Activated CD8-positive, alpha-beta T cell treated with anti-CD3 and anti-CD28 coated beads, Interleukin-2, amount 10 ng/mL, durations not matched to agents 7 days and 5 days (primary cell): ENCODE results near the gene ADPRS. TPM values are rescaled to one million over a fixed set of nuclear protein-coding genes. Genes with fewer than 3 reads are reported as not detected.

Experiments used
- ATAC-seq: fragments of 150-1000 bp; cut with Tn5 transposase; one replicate; pipeline ENCODE4 v1.10.0; 2021; ENCODE audit warnings: moderate library complexity
- CTCF ChIA-PET: fragments of 350-600 bp; sonication (Branson Sonifier 250); formaldehyde crosslinking; loops from one replicate; lab custom pipeline; 2021; ENCODE audit warnings: antibody characterized with exemption; lab: Charles Lee
- POLR2A ChIA-PET: fragments of 350-600 bp; sonication (Branson Sonifier 250); formaldehyde crosslinking; loops from one replicate; lab custom pipeline; 2021; ENCODE audit warnings: antibody characterized with exemption; lab: Charles Lee
- DNase-seq: peaks from one replicate; pipeline ENCODE4 v3.0.0-alpha.2; 2020
- H3K27ac Mint-ChIP-seq: one replicate; pipeline ENCODE4 v1.8.0; 2021; ENCODE audit warnings: mild to moderate bottlenecking, mixed read lengths
- H3K27me3 Mint-ChIP-seq: one replicate; pipeline ENCODE4 v1.8.0; 2021; ENCODE audit warnings: low read depth, mixed read lengths
- H3K36me3 Mint-ChIP-seq: one replicate; pipeline ENCODE4 v1.8.0; 2021; ENCODE audit warnings: low read depth, mixed read lengths
- H3K4me1 Mint-ChIP-seq: one replicate; pipeline ENCODE4 v1.8.0; 2021; ENCODE audit warnings: low read depth, mixed read lengths
- H3K4me3 Mint-ChIP-seq: one replicate; pipeline ENCODE4 v1.8.0; 2021; ENCODE audit warnings: mild to moderate bottlenecking, mixed read lengths
- H3K9me3 Mint-ChIP-seq: one replicate; pipeline ENCODE4 v1.8.0; 2022; ENCODE audit warnings: mixed read lengths; ENCODE audit not compliant: insufficient read depth
- total RNA-seq, 2 experiments: library from RNA; stranded (reverse); gene quantifications; one replicate each; pipeline ENCODE4 v1.2.3, GENCODE V29; 2021

ADPRS gene
- total RNA-seq, 2 experiments from 2014 or later, result 36.0 to 36.7 TPM

- DNase-seq, result no peak
- peaks cover 39% of the 10 kb centered on the region for H3K27me3 Mint-ChIP-seq
- H3K36me3 Mint-ChIP-seq, result no peaks in the 10 kb centered on the region
- ChIA-PET CTCF (no interaction called here), POLR2A (no interaction called here)
- H3K4me3 Mint-ChIP-seq, result peak within 1 kb of the TSS; percentile 50
- H3K9me3 Mint-ChIP-seq, result no peaks in the 10 kb centered on the region
- no peak within 1 kb of the TSS for H3K27ac Mint-ChIP-seq
- ATAC-seq, result peak; percentile 75
- peaks cover 20% of the 10 kb centered on the region for H3K4me1 Mint-ChIP-seq
Observed at GRCh38 chr1:36125129-36125991, 36.7 kb downstream of the ADPRS start, which contains the start of gene COL8A2. Gene COL8A2, minus strand, starts transcription at chr1:36125222. Its CDS starts 24,980 bp downstream, at chr1:36100242.

DNA sequence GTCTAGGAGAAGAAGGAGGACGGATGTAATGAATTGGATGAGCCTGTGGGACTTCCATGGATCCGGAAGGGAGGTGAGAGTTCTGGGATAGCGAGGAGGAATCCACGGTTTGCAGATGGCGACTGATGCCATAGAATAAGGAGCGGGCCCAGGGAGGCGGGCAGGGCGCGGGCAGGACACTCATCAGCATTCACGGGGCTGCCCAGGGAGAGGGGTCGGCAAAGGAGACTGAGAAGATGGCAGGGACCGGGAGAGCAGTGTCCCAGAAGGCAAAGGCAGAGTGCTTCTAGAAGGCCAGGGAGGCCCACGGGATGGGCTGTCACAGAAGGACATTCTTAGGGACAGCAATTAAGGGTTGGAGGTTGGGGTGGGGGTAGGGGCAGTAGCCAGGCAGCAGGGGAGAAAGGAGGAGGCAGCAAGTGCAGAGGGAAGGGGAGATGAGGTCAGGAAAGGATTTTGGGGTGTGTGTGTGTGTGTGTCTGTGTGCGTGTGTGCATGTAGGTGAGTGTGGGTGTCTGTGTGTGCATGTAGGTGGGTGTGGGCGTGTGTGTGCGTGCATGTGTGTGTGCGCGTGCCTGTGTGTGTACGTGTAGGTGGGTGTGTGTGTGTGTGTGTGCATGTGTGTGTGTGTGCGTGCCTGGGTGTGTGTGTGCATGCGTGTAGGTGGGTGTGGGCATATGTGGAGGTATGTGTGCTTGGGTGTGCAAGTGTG is 37.5 kb downstream of the ADPRS start:
- no peaks in the 10 kb centered on the region for H3K9me3 Mint-ChIP-seq
- no peak overlapping the region for H3K27ac Mint-ChIP-seq
- no peaks in the 10 kb centered on the region for H3K36me3 Mint-ChIP-seq
- H3K27me3 Mint-ChIP-seq, result peaks cover 39% of the 10 kb centered on the region
- ChIA-PET CTCF (no interaction called here), POLR2A (no interaction called here)
- DNase-seq (no peak), ATAC-seq (no peak)
- no peak overlapping the region for H3K4me3 Mint-ChIP-seq
- H3K4me1 Mint-ChIP-seq, result peaks cover 20% of the 10 kb centered on the region

- Mint-ChIP-seq H3K27me3 (peaks cover 37% of the 10 kb centered on the region), H3K36me3 (no peaks in the 10 kb centered on the region), H3K4me1 (peaks cover 20% of the 10 kb centered on the region), H3K27ac (no peak overlapping the region), H3K9me3 (no peaks in the 10 kb centered on the region), H3K4me3 (no peak overlapping the region)
- DNase-seq (no peak), ATAC-seq (no peak)
- POLR2A ChIA-PET, result no interaction called here
- CTCF ChIA-PET, result interaction anchor here (0.8 to 2.3 kb wide), 2 partner anchors 11 to 158 kb away, joined by 3 to 8 read pairs; no protein-coding TSS in a partner anchor
Observed at GRCh38 chr1:36126797-36127500, 38.3 kb downstream of the ADPRS start.

DNA sequence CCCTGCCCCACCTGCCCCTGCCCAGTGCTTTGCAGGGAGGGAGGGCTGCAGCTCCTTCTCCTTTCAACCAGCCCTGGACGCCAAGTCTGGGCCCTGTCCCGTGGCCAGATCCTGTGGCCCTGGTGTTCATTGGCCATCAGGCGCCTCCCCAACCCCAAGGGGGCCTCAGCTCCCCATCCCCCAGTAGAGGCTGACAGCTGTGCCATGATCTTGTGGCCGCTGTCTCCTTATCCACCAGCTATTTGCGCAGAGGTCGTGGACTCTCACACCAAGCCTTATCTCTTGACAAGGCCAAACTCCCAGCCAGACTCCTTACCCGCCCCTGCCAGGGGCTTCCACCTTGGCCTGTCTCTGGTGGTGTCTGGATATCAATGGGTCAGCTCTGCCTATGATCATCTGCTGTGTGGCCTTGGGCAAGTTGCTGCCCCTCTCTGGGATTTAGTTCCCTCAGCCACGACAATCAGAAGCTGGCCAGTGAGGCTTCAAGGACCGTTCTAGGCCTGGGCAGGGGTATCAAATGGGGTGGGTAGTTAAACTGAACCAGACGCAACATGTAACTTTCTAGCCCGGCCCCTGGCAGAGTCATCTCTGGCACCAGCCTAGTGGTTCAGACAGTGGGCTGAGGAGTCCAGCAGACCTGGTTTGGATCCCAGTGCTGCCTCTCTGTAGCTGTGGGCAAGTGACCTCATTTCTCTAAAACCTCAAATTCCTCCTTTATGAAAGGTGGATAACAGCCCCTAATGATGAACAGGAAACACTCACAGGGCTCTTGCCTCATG is 39.6 kb downstream of the ADPRS start:
- Mint-ChIP-seq H3K9me3 (no peaks in the 10 kb centered on the region), H3K36me3 (no peaks in the 10 kb centered on the region), H3K27me3 (peaks cover 24% of the 10 kb centered on the region), H3K4me3 (no peak overlapping the region), H3K4me1 (peaks cover 16% of the 10 kb centered on the region), H3K27ac (no peak overlapping the region)
- ATAC-seq (no peak), DNase-seq (no peak)
- POLR2A ChIA-PET, result no interaction called here
- CTCF ChIA-PET, result interaction anchor here (0.8 to 12.9 kb wide), 5 partner anchors 10 to 157 kb away, joined by 3 to 349 read pairs (median 4); partner anchors contain the start of gene TRAPPC3

- ChIA-PET CTCF (interaction anchor here (1.2 to 12.9 kb wide), 4 partner anchors 21 to 157 kb away, joined by 3 to 349 read pairs (median 6); partner anchors contain the start of gene TRAPPC3), POLR2A (no interaction called here)
- no peak overlapping the region for H3K27ac Mint-ChIP-seq
Observed at GRCh38 chr1:36128905-36129206, 40.2 kb downstream of the ADPRS start.

DNA sequence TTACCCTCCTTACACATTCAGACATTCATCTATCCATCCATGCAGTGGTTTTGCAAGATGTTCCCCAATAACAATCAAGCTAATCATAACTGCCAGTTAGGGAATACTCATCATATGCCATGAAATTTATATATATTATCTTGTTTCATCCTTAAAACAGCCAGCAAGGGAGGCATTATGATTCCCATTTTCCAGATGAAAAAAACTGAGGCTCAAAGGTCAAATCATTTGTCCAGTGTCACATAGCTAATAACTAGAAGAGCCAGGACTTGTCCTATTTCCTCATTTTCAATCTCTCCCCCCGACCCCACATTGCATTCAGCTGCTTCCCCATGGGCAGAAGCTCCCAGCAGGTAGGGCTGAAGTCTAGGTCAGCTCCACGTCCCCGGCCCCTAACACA is 43.3 kb downstream of the ADPRS start:
- Mint-ChIP-seq H3K4me3 (no peak overlapping the region), H3K27me3 (no peaks in the 10 kb centered on the region), H3K36me3 (peaks cover 6% of the 10 kb centered on the region), H3K27ac (no peak overlapping the region), H3K4me1 (peaks cover 9% of the 10 kb centered on the region), H3K9me3 (no peaks in the 10 kb centered on the region)
- ChIA-PET CTCF (interaction anchor here (0.8 to 12.9 kb wide), 4 partner anchors 10 to 57 kb away, joined by 3 to 349 read pairs (median 5); partner anchors contain the start of gene TRAPPC3), POLR2A (interaction anchor here (0.9 to 1.0 kb wide), 2 partner anchors 23 to 91 kb away, joined by 3 read pairs; no protein-coding TSS in a partner anchor)
- ATAC-seq (no peak), DNase-seq (no peak)

More at GRCh38 chr1:36128905-36129206, 40.2 kb downstream of the ADPRS start:
- ATAC-seq, result no peak
- Mint-ChIP-seq H3K4me3 (no peak overlapping the region), H3K27me3 (peaks cover 19% of the 10 kb centered on the region), H3K9me3 (no peaks in the 10 kb centered on the region), H3K36me3 (no peaks in the 10 kb centered on the region), H3K4me1 (peaks cover 10% of the 10 kb centered on the region)
- no peak for DNase-seq

DNA sequence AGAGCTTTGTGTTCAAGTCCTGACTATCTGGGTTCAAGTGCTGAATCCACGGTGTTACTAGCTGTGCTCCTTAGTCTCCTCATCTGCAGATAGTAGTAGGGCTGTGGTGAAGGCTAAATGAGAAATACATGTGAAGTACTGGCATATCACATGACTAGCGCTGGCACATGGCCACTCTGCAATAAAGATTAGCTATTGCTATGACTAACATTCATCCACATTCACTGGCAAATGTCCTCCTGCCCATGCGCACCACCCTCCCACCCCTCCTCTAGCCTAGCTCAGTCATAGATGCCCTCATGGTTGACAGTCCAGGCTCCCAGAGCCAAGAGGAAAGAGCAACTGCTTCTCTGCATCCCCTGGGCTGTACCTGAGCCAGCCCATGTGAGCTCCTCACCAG is 44.8 kb downstream of the ADPRS start:
- peaks cover 10% of the 10 kb centered on the region for H3K36me3 Mint-ChIP-seq
- no peak for DNase-seq
- H3K4me3 Mint-ChIP-seq, result no peak overlapping the region
- H3K27me3 Mint-ChIP-seq, result no peaks in the 10 kb centered on the region
- POLR2A ChIA-PET, result interaction anchor here (0.6 kb wide), 1 partner anchor 44 kb away, joined by 3 read pairs; no protein-coding TSS in a partner anchor
- ATAC-seq, result no peak
- H3K4me1 Mint-ChIP-seq, result peaks cover 9% of the 10 kb centered on the region
- no peaks in the 10 kb centered on the region for H3K9me3 Mint-ChIP-seq
- no peak overlapping the region for H3K27ac Mint-ChIP-seq
- CTCF ChIA-PET, result interaction anchor here (0.8 to 12.9 kb wide), 10 partner anchors 10 to 152 kb away, joined by 3 to 349 read pairs (median 12); partner anchors contain the start of gene TRAPPC3

DNA sequence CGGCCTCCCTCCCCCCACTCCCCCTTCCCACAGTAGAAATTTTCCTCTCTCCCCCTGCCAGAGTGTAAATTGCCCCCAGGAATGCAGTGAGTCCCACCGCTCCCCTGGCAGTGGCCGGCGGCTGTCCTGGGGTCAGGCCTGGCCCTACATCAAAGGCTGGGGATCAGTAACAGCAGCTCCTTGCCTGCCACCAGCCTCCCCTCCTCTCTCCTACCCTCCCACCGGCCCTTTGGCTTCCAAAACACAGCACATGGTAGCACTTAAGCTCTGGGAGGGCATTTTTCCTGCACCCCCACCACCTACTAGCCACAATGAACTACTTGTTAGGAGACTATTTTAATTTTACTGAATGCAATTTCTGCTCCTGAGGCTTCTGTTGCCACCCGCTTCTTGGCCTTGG is 45.3 kb downstream of the ADPRS start:
- ATAC-seq (no peak), DNase-seq (no peak)
- CTCF ChIA-PET, result interaction anchor here (1.1 to 12.9 kb wide), 14 partner anchors 10 to 152 kb away, joined by 3 to 349 read pairs (median 6); partner anchors contain the start of gene TRAPPC3
- no peaks in the 10 kb centered on the region for H3K9me3 Mint-ChIP-seq
- H3K4me3 Mint-ChIP-seq, result no peak overlapping the region
- POLR2A ChIA-PET, result interaction anchor here (0.6 kb wide), 1 partner anchor 43 kb away, joined by 3 read pairs; no protein-coding TSS in a partner anchor
- H3K36me3 Mint-ChIP-seq, result peaks cover 12% of the 10 kb centered on the region
- no peaks in the 10 kb centered on the region for H3K27me3 Mint-ChIP-seq
- H3K4me1 Mint-ChIP-seq, result peaks cover 9% of the 10 kb centered on the region
- peak overlapping the region; percentile 9 for H3K27ac Mint-ChIP-seq

DNA sequence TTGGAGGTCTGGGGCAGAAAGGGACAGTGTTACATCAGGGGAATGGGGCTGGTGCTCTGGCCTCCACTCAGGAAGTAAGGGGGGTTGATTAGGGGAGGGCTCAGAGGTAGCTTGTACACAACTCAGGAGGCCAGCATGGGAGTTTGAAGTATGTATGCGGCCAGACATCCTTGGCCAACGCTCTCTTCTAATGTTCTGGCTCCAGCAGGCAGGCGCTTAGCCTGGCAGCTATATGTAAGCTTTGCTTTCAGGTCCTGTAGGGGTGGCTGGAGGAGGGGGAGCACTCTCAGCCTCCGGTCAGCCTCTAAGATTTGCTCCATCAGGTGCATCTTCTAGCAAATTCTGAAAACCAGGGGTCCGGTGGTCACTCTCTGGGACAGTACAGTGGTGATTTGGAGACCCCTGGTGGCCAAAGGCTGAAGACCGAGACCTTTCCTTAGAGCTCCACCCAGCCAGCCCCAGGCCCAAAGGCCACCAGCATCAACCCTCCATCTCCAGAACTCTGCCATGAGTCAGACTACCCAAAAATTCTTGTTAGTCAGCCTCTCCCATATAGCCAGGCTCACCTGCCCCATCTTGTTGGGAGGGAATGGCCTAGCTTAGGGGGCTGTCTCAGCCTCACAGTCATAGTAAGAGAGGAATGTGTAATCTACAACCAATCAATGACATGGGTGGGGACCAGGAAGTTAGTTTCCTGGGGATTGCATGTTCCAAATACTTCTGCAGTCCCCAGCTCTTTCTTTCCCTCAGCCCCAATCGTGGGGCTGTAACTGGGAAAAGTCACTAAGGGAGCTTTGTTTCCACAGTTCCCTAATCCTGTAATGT is 46.0 kb downstream of the ADPRS start:
- H3K27me3 Mint-ChIP-seq, result no peaks in the 10 kb centered on the region
- ChIA-PET POLR2A (interaction anchor here (0.5 to 1.1 kb wide), 7 partner anchors 14 to 178 kb away, joined by 3 to 5 read pairs (median 3); partner anchors contain the start of gene TRAPPC3), CTCF (interaction anchor here (0.6 to 12.9 kb wide), 35 partner anchors 9 to 254 kb away, joined by 3 to 349 read pairs (median 3); partner anchors contain the start of genes ADPRS, SH3D21, TEKT2 and TRAPPC3)
- H3K4me1 Mint-ChIP-seq, result peaks cover 9% of the 10 kb centered on the region
- H3K4me3 Mint-ChIP-seq, result no peak overlapping the region
- peak; percentile 66 for DNase-seq
- H3K36me3 Mint-ChIP-seq, result peaks cover 16% of the 10 kb centered on the region
- ATAC-seq, result peak; percentile 78
- peak overlapping the region; percentile 9 for H3K27ac Mint-ChIP-seq
- H3K9me3 Mint-ChIP-seq, result no peaks in the 10 kb centered on the region

- ChIA-PET POLR2A (interaction anchor here (0.5 to 1.1 kb wide), 6 partner anchors 14 to 178 kb away, joined by 3 to 5 read pairs (median 3); partner anchors contain the start of gene TRAPPC3), CTCF (interaction anchor here (0.6 to 12.9 kb wide), 30 partner anchors 9 to 255 kb away, joined by 3 to 349 read pairs (median 3); partner anchors contain the start of genes ADPRS, SH3D21, TEKT2 and TRAPPC3)
- H3K36me3 Mint-ChIP-seq, result peaks cover 19% of the 10 kb centered on the region
- H3K27ac Mint-ChIP-seq, result no peak overlapping the region
- no peaks in the 10 kb centered on the region for H3K27me3 Mint-ChIP-seq
- H3K9me3 Mint-ChIP-seq, result no peaks in the 10 kb centered on the region
- no peak overlapping the region for H3K4me3 Mint-ChIP-seq
- peaks cover 9% of the 10 kb centered on the region for H3K4me1 Mint-ChIP-seq
- ATAC-seq (no peak), DNase-seq (no peak)
Observed at GRCh38 chr1:36135330-36135667, 46.6 kb downstream of the ADPRS start.
